Ascending aorta (tissue), 2 donors: ENCODE data around the gene WDR70. TPM values are rescaled to one million over a fixed set of nuclear protein-coding genes. Genes with fewer than 3 reads are reported as not detected.

Experiments
- DNase-seq, 2 donors: peaks; one replicate each; pipeline ENCODE4 v3.0.0-alpha.2; 2019; ENCODE audit warnings: low spot score in 2 of 2
- H3K27ac ChIP-seq, 2 donors: fragments of 200-600 bp; sonication (generic); one replicate each; pipeline ENCODE4 v1.5.1; 2016 to 2017; ENCODE audit warnings: mild to moderate bottlenecking in 1 of 2
- H3K27me3 ChIP-seq: fragments of 200-600 bp; sonication (generic); one replicate; pipeline ENCODE4 v1.5.1; 2017
- H3K36me3 ChIP-seq, 2 donors: fragments of 200-600 bp; sonication (generic); one replicate each; pipeline ENCODE4 v1.5.1; 2016
- H3K4me1 ChIP-seq, 2 donors: fragments of 200-600 bp; sonication (generic); one replicate each; pipeline ENCODE4 v1.5.1; 2016 to 2017; ENCODE audit warnings: mild to moderate bottlenecking in 1 of 2
- H3K4me3 ChIP-seq, 2 donors: fragments of 200-600 bp; sonication (generic); one replicate each; pipeline ENCODE4 v1.5.1; 2016 to 2017; ENCODE audit warnings: mild to moderate bottlenecking in 1 of 2
- H3K9me3 ChIP-seq, 2 donors: fragments of 200-600 bp; sonication (generic); one replicate each; pipeline ENCODE4 v1.5.1; 2016
- CTCF ChIP-seq, 3 experiments: fragments of 200-600 bp in 2 of 3; fragments of 450-650 bp in 1 of 3; sonication (generic) in 2 of 3; IDR thresholded peaks; one replicate each; pipeline ENCODE4 v1.5.1; 2016 to 2019; ENCODE audit warnings: antibody characterized with exemption in 3 of 3, mild to moderate bottlenecking in 1 of 3, moderate library complexity in 1 of 3
- intact Hi-C: fragments of 100-400 bp; cut with DNase I; formaldehyde crosslinking; loops from one replicate; pipeline ENCODE4 v1.15.1; 2023
- total RNA-seq: library from RNA; depleted of rRNA; stranded (reverse); fragments of >200 nt; gene quantifications from one replicate; pipeline ENCODE4 v1.1.0, GENCODE V29; 2016

Gene WDR70
- total RNA-seq, 1 donor from 2014 or later: 8.7 TPM

- no peak overlapping the region for H3K27ac ChIP-seq
These were observed 284.4 kb downstream of the WDR70 start for GRCh38 chr5:37663538-37663937.

GRCh38 chr5:37664551-37664950 lies 285.4 kb downstream of the WDR70 start:
- no peak for TF ChIP-seq CTCF (IDR thresholded peaks at IDR 0.05)
- no peak for DNase-seq
- Histone ChIP-seq H3K4me3 (no peak overlapping the region), H3K27me3 (no peaks in the 10 kb centered on the region), H3K4me1 (peaks cover 0 to 2% of the 10 kb centered on the region in 2 donors), H3K9me3 (no peaks in the 10 kb centered on the region), H3K27ac (no peak overlapping the region), H3K36me3 (no peaks in the 10 kb centered on the region)
- intact Hi-C loops: no loop called here

More at GRCh38 chr5:37663538-37663937, 284.4 kb downstream of the WDR70 start:
- intact Hi-C loops: no loop called here
- Histone ChIP-seq H3K36me3 (no peaks in the 10 kb centered on the region), H3K4me3 (no peak overlapping the region), H3K4me1 (peaks cover 0 to 2% of the 10 kb centered on the region in 2 donors), H3K9me3 (no peaks in the 10 kb centered on the region), H3K27me3 (no peaks in the 10 kb centered on the region)
- TF ChIP-seq CTCF (IDR thresholded peaks at IDR 0.05): no peak
- no peak for DNase-seq

- no peaks in the 10 kb centered on the region for H3K9me3 ChIP-seq
- no peak overlapping the region for H3K27ac ChIP-seq
- TF ChIP-seq CTCF (IDR thresholded peaks at IDR 0.05): no peak
- DNase-seq: no peak
- no peaks in the 10 kb centered on the region for H3K27me3 ChIP-seq
- intact Hi-C loops: no loop called here
- H3K4me3 ChIP-seq: no peak overlapping the region
- peaks cover 0 to 2% of the 10 kb centered on the region in 2 donors for H3K4me1 ChIP-seq
- no peaks in the 10 kb centered on the region for H3K36me3 ChIP-seq
These were observed 286.2 kb downstream of the WDR70 start for GRCh38 chr5:37665272-37665671.

- Histone ChIP-seq H3K4me3 (no peak overlapping the region), H3K27me3 (no peaks in the 10 kb centered on the region), H3K36me3 (no peaks in the 10 kb centered on the region), H3K9me3 (no peaks in the 10 kb centered on the region), H3K27ac (no peak overlapping the region), H3K4me1 (peaks cover 0 to 2% of the 10 kb centered on the region in 2 donors)
- intact Hi-C loops: no loop called here
- no peak for DNase-seq
- no peak for TF ChIP-seq CTCF (IDR thresholded peaks at IDR 0.05)
These were observed 286.8 kb downstream of the WDR70 start for GRCh38 chr5:37665889-37666288.

GRCh38 chr5:37667430-37667829 lies 288.3 kb downstream of the WDR70 start:
- no peak for DNase-seq
- TF ChIP-seq CTCF (IDR thresholded peaks at IDR 0.05): no peak
- no peaks in the 10 kb centered on the region for H3K27me3 ChIP-seq
- no peak overlapping the region for H3K4me3 ChIP-seq
- no peaks in the 10 kb centered on the region for H3K36me3 ChIP-seq
- no peak overlapping the region for H3K27ac ChIP-seq
- H3K4me1 ChIP-seq: peaks cover 0 to 2% of the 10 kb centered on the region in 2 donors
- no peaks in the 10 kb centered on the region for H3K9me3 ChIP-seq
- intact Hi-C loops: no loop called here

- no peak overlapping the region for H3K27ac ChIP-seq
- no peaks in the 10 kb centered on the region for H3K27me3 ChIP-seq
- no peaks in the 10 kb centered on the region for H3K36me3 ChIP-seq
- H3K9me3 ChIP-seq: no peaks in the 10 kb centered on the region
- no peak for DNase-seq
- peaks cover 0 to 2% of the 10 kb centered on the region in 2 donors for H3K4me1 ChIP-seq
- H3K4me3 ChIP-seq: no peak overlapping the region
- intact Hi-C loops: no loop called here
- TF ChIP-seq CTCF (IDR thresholded peaks at IDR 0.05): no peak
These were observed 288.7 kb downstream of the WDR70 start for GRCh38 chr5:37667846-37668245.
